Measurements from ENCODE around the gene EPB41L4B. TPM values are rescaled to one million over a fixed set of nuclear protein-coding genes. Genes with fewer than 3 reads are reported as not detected.

EPB41L4B gene
- total and polyA plus RNA-seq, 2 of the 13 experiments (the other 11 are each of a cell fraction or from before 2014, with no cell fraction given) = 17.6 to 22.1 TPM

- TF ChIP-seq LRRFIP1 (CRISPR knock-in tag; conservative IDR thresholded peaks at IDR 0.05) (no peak), ISL2 (CRISPR knock-in tag; IDR thresholded peaks at IDR 0.05) (peak; percentile 76), PRDM10 (CRISPR knock-in tag; IDR thresholded peaks at IDR 0.05; ENCODE audit: low read depth) (peak; percentile 65; the same call in 1 of the 2 replicates), FOXM1 (CRISPR knock-in tag; IDR thresholded peaks at IDR 0.05) (no peak), ZNF451 (CRISPR knock-in tag; IDR thresholded peaks at IDR 0.05) (no peak), MBD4 (IDR thresholded peaks at IDR 0.05; ENCODE audit: borderline replicate concordance, low read length) (peak; percentile 49; the same call in 1 of the 2 replicates), RNF219 (CRISPR knock-in tag; IDR thresholded peaks at IDR 0.05) (no peak), ATF6 (CRISPR knock-in tag; conservative IDR thresholded peaks at IDR 0.05) (no peak), NR2F2 (IDR thresholded peaks at IDR 0.05; ENCODE audit: borderline replicate concordance, low read depth) (peak; percentile 63; the same call in 1 of the 2 replicates), PRDM15 (CRISPR knock-in tag; IDR thresholded peaks at IDR 0.05) (no peak), ZNF770 (CRISPR knock-in tag; IDR thresholded peaks at IDR 0.05) (no peak)
These were observed 69.6 kb downstream of the EPB41L4B start (continued) for GRCh38 chr9:109251080-109251775.

All from HepG2 (cell line).